Measurements from ENCODE around the gene PXYLP1. TPM values are rescaled to one million over a fixed set of nuclear protein-coding genes. Genes with fewer than 3 reads are reported as not detected.

Gene PXYLP1
- total RNA-seq, 1 experiment from 2014 or later = 7.8 TPM

DNA sequence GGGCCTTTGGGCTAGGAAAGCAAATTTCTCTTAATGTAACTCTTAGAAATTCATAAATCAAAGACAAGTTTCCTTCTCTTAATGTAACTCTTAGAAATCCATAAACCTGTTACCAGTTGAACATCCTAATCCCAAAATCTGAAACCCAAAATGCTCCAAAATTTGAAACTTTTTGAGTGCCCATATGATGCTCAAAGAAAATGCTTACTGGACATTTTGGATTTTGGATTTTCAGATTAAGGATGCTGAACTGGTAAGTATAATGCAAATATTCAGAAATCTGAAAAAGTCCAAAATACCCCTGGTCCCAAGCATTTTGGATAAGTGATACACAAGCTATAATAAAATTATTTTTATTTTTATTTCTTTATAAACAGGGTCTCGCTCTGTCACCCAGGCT, 85.2 kb downstream of the PXYLP1 start:
- CTCF ChIA-PET = no interaction called here

DNA sequence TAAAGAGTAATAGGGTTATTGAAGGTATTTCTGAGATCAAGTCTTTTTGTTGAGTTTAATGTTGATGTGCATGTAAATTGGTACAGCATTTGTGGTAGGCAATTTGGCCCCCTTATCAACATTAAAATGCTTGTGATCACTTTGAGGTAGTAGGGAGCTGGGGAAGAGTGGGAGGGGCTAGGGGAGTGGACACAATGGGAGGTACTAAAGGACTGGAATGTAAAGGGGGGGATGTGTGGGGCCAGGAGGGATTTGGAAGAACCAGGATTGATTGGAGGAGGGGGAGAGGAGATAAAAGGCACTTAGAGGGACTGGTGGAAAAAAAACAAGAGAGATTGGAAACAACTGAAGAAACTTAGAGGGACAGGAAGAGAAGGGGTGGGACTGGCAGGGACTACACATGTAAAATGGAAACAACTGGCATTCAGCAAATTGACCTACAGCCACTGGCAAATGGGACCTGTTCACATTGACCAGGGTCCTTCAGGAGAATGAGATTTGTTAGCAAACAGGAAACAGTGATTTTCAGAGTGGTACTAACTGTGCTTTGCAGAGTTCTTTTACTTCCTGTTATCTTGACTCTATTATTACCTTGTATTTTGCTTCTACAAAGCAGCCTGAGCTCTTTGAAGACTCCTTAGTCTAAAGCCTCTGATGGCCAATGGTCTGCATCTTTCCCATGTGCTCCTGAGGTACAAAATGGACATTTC, 88.9 kb downstream of the PXYLP1 start:
- no peak overlapping the region for H3K27ac ChIP-seq
- H3K9me3 ChIP-seq (ENCODE audit: insufficient read depth, low read depth) = no peaks in the 10 kb centered on the region; the same call in 1 of the 2 replicates
- no peaks in the 10 kb centered on the region for H4K20me1 ChIP-seq (ENCODE audit: insufficient read depth)
- ChIA-PET POLR2A (ENCODE audit: unreplicated experiment) (no interaction called here), CTCF (no interaction called here)
- peaks cover 6% of the 10 kb centered on the region for H3K4me1 ChIP-seq (replicated peaks; ENCODE audit: insufficient read depth)
- BruUV-seq (replicated peaks) = no TSS peak
- no peaks in the 10 kb centered on the region for H3K79me2 ChIP-seq (ENCODE audit: low read depth)
- no peaks in the 10 kb centered on the region for H3K9me2 ChIP-seq (ENCODE audit: insufficient read depth)
- H2AFZ ChIP-seq = no peak overlapping the region
- no peak for TF ChIP-seq EZH2 (IDR thresholded peaks at IDR 0.05; ENCODE audit: low read depth)
- TF ChIP-seq, protein P1, sequence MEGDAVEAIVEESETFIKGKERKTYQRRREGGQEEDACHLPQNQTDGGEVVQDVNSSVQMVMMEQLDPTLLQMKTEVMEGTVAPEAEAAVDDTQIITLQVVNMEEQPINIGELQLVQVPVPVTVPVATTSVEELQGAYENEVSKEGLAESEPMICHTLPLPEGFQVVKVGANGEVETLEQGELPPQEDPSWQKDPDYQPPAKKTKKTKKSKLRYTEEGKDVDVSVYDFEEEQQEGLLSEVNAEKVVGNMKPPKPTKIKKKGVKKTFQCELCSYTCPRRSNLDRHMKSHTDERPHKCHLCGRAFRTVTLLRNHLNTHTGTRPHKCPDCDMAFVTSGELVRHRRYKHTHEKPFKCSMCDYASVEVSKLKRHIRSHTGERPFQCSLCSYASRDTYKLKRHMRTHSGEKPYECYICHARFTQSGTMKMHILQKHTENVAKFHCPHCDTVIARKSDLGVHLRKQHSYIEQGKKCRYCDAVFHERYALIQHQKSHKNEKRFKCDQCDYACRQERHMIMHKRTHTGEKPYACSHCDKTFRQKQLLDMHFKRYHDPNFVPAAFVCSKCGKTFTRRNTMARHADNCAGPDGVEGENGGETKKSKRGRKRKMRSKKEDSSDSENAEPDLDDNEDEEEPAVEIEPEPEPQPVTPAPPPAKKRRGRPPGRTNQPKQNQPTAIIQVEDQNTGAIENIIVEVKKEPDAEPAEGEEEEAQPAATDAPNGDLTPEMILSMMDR (conservative IDR thresholded peaks at IDR 0.05) = no peak
- H3K4me2 ChIP-seq = no peak overlapping the region
- H3K36me3 ChIP-seq (ENCODE audit: low read depth) = no peaks in the 10 kb centered on the region
- no peak for DNase-seq
- H3K27me3 ChIP-seq (ENCODE audit: insufficient read depth, low read depth) = no peaks in the 10 kb centered on the region
- no peaks in the 10 kb centered on the region for H3F3A ChIP-seq (ENCODE audit: insufficient read depth, low read depth)
- intact Hi-C loops (cut with micrococcal nuclease; ENCODE audit: unreplicated experiment) = no loop called here
- no peak overlapping the region for H3K4me3 ChIP-seq

More for the DNA sequence above, 85.2 kb downstream of the PXYLP1 start:
- Histone ChIP-seq H3K9me2 (ENCODE audit: insufficient read depth) (no peaks in the 10 kb centered on the region), H3K27me3 (ENCODE audit: insufficient read depth, low read depth) (no peaks in the 10 kb centered on the region), H3K4me1 (replicated peaks; ENCODE audit: insufficient read depth) (peaks cover 13% of the 10 kb centered on the region), H3K36me3 (ENCODE audit: low read depth) (no peaks in the 10 kb centered on the region), H3K4me2 (no peak overlapping the region), H2AFZ (no peak overlapping the region), H3K27ac (no peak overlapping the region), H3K9me3 (ENCODE audit: insufficient read depth, low read depth) (no peaks in the 10 kb centered on the region; the same call in 1 of the 2 replicates), H3F3A (ENCODE audit: insufficient read depth, low read depth) (no peaks in the 10 kb centered on the region), H4K20me1 (ENCODE audit: insufficient read depth) (no peaks in the 10 kb centered on the region), H3K79me2 (ENCODE audit: low read depth) (no peaks in the 10 kb centered on the region), H3K4me3 (no peak overlapping the region)
- BruUV-seq (replicated peaks) = no TSS peak
- DNase-seq = no peak
- POLR2A ChIA-PET (ENCODE audit: unreplicated experiment) = no interaction called here
- intact Hi-C loops (cut with micrococcal nuclease; ENCODE audit: unreplicated experiment) = loop anchor here (10.0 kb wide), 2 partner anchors 418 to 598 kb away; partner anchors contain the start of gene RNF7
- TF ChIP-seq EZH2 (IDR thresholded peaks at IDR 0.05; ENCODE audit: low read depth) = no peak
- TF ChIP-seq, protein P1 (conservative IDR thresholded peaks at IDR 0.05) = no peak

DNA sequence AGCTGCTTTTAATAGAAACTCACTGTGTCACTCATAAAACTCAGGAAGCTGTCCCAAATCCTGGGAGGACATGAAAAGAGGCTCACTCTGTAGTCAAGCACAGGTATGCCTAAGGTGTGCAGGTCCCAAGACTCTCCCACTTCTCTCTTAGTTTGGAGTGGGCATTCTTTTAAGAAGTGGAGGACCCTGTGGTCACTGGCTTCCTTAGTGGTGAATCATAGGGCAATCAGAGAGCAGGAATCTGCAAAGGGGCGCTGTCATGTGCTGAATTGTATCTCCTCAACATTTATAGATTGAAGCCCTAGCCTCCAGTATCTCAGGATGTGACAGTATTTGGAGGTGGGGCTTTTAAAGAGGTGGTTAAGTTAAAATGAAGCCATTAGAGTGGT, 89.5 kb downstream of the PXYLP1 start:
- H4K20me1 ChIP-seq (ENCODE audit: insufficient read depth) = no peaks in the 10 kb centered on the region
- no peak overlapping the region for H3K27ac ChIP-seq
- H3K36me3 ChIP-seq (ENCODE audit: low read depth) = no peaks in the 10 kb centered on the region
- intact Hi-C loops (cut with micrococcal nuclease; ENCODE audit: unreplicated experiment) = no loop called here
- CTCF ChIA-PET = no interaction called here
- DNase-seq = no peak
- no peaks in the 10 kb centered on the region for H3K79me2 ChIP-seq (ENCODE audit: low read depth)
- TF ChIP-seq, protein P1 (conservative IDR thresholded peaks at IDR 0.05) = no peak
- TF ChIP-seq EZH2 (IDR thresholded peaks at IDR 0.05; ENCODE audit: low read depth) = no peak
- no peak overlapping the region for H3K4me2 ChIP-seq
- no peaks in the 10 kb centered on the region for H3F3A ChIP-seq (ENCODE audit: insufficient read depth, low read depth)
- H3K9me3 ChIP-seq (ENCODE audit: insufficient read depth, low read depth) = no peaks in the 10 kb centered on the region; the same call in 1 of the 2 replicates
- H3K9me2 ChIP-seq (ENCODE audit: insufficient read depth) = no peaks in the 10 kb centered on the region
- H3K27me3 ChIP-seq (ENCODE audit: insufficient read depth, low read depth) = no peaks in the 10 kb centered on the region
- H3K4me1 ChIP-seq (replicated peaks; ENCODE audit: insufficient read depth) = peaks cover 6% of the 10 kb centered on the region
- BruUV-seq (replicated peaks) = no TSS peak
- no peak overlapping the region for H2AFZ ChIP-seq
- H3K4me3 ChIP-seq = no peak overlapping the region
- POLR2A ChIA-PET (ENCODE audit: unreplicated experiment) = no interaction called here
